ENCODE results near the gene ACP4.

DNA sequence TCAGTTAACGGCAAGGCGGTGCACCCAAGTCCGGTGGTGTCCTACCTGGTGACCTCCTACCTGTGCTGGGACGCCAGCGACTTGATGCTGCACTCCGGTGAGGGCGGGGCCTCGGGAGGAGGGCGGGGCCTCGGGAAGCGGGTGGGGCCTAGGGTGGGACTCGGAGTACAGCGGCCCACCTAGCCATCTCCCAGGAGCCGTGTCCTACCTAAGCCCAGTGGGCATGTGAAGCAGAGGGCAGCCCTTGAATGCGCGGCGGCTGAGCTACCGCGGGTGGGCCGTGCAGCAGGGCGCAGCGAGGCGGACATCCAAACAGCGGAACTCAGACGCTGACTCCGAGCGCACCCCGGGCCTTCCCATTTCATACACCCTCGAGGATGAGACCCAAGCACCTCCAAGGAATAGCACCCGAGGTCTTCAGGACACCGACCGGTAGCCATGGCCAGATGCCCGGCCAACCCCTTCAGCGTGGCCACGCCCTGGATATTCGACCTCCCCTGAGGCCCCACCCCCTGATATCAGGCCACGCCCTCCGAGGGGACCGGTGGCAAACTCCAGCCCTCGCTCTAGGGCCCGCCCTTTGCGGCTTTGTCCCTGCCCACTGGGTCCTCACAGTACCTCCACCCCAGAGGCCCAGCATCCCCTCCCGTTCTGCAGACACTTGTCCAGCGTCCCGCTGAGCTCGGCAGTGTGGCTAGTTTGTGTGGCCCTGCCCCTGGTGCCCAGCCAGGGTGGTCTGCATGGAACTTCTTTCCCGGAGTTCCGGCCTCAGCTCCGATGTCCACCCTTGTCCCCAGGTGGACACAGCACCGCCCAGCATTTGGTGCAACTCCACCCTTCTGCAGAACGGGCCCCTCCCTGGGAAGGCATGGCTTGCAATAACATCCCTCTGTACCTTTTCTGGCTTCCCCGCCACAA lies 28.0 kb downstream of the ACP4 start:
- TF ChIP-seq, protein P1, sequence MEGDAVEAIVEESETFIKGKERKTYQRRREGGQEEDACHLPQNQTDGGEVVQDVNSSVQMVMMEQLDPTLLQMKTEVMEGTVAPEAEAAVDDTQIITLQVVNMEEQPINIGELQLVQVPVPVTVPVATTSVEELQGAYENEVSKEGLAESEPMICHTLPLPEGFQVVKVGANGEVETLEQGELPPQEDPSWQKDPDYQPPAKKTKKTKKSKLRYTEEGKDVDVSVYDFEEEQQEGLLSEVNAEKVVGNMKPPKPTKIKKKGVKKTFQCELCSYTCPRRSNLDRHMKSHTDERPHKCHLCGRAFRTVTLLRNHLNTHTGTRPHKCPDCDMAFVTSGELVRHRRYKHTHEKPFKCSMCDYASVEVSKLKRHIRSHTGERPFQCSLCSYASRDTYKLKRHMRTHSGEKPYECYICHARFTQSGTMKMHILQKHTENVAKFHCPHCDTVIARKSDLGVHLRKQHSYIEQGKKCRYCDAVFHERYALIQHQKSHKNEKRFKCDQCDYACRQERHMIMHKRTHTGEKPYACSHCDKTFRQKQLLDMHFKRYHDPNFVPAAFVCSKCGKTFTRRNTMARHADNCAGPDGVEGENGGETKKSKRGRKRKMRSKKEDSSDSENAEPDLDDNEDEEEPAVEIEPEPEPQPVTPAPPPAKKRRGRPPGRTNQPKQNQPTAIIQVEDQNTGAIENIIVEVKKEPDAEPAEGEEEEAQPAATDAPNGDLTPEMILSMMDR (IDR thresholded peaks at IDR 0.05; ENCODE audit: low read depth, low read length) = no peak
- no peak for TF ChIP-seq EZH2phosphoT487 (IDR thresholded peaks at IDR 0.05; ENCODE audit: low read depth)

Measured in OCI-LY3 (cell line).